GM12874 (cell line): ENCODE measurements around the gene TMEM132D.

Experiments
- CTCF ChIP-seq: IDR thresholded peaks from 2 replicates; pipeline ENCODE4 v1.5.1; 2011; ENCODE audit warnings: low read depth, mild to moderate bottlenecking, control low read depth, low read length, moderate library complexity; ENCODE audit not compliant: insufficient read depth

Gene TMEM132D

GRCh38 chr12:129372348-129372747 is 531.5 kb downstream of the TMEM132D start:
- TF ChIP-seq CTCF, result no peak

- no peak for TF ChIP-seq CTCF
These were observed 532.6 kb downstream of the TMEM132D start for GRCh38 chr12:129371268-129371667.

GRCh38 chr12:129366656-129367055 is 537.2 kb downstream of the TMEM132D start:
- no peak for TF ChIP-seq CTCF

- no peak for TF ChIP-seq CTCF
These were observed 540.8 kb downstream of the TMEM132D start for GRCh38 chr12:129363041-129363440.

GRCh38 chr12:129357233-129357632 is 546.6 kb downstream of the TMEM132D start:
- TF ChIP-seq CTCF, result no peak

- TF ChIP-seq CTCF, result no peak
These were observed 552.3 kb downstream of the TMEM132D start for GRCh38 chr12:129351481-129351880.

GRCh38 chr12:129339336-129339735 is 564.5 kb downstream of the TMEM132D start:
- TF ChIP-seq CTCF, result no peak

GRCh38 chr12:129337413-129337812 is 566.4 kb downstream of the TMEM132D start:
- no peak for TF ChIP-seq CTCF
